K562 (cell line): ENCODE data around the gene ZNF649. TPM values are rescaled to one million over a fixed set of nuclear protein-coding genes. Genes with fewer than 3 reads are reported as not detected.

ENCODE experiments used
- ATF3 ChIP-seq, 2 experiments: fragments of 450-650 bp in 1 of 2; sonication (generic) in 1 of 2; formaldehyde crosslinking in 1 of 2; IDR thresholded peaks in 1 of 2; conservative IDR thresholded peaks in 1 of 2; 2 replicates each; pipeline versions ENCODE4 v1.6.1 to v1.8.1; 2016 to 2023; ENCODE audit warnings: mild to moderate bottlenecking in 2 of 2, moderate library complexity in 2 of 2, inconsistent platforms in 1 of 2, missing genetic modification reagents in 1 of 2
- DEAF1 ChIP-seq: fragments of 450-650 bp; formaldehyde crosslinking; IDR thresholded peaks from 2 replicates; pipeline ENCODE4 v1.4.0; 2020; ENCODE audit warnings: mild to moderate bottlenecking, moderate library complexity
- ELF2 ChIP-seq: fragments of 250-450 bp; sonication (Bioruptor Pico); IDR thresholded peaks from 2 replicates; pipeline ENCODE4 v1.5.0; 2021; ENCODE audit warnings: mild to moderate bottlenecking
- FOXJ2 ChIP-seq: fragments of 200-800 bp; sonication (Bioruptor generic); IDR thresholded peaks from 2 replicates; pipeline ENCODE4 v1.6.1; 2016; ENCODE audit warnings: missing genetic modification characterization, missing compliant biosample characterization
- GABPB2 ChIP-seq: fragments of 250-450 bp; sonication (Bioruptor Pico); conservative IDR thresholded peaks from 2 replicates; pipeline ENCODE4 v1.5.1; 2021; ENCODE audit warnings: mild to moderate bottlenecking
- MYC ChIP-seq, 2 experiments: fragments of 250-450 bp in 1 of 2; sonication (Bioruptor Pico) in 1 of 2; IDR thresholded peaks; 2 replicates each; pipeline versions ENCODE4 v1.5.1 to v1.6.1; 2012 to 2021; ENCODE audit warnings: low read depth in 2 of 2, borderline replicate concordance in 1 of 2, improper control_type of control experiment in 1 of 2, low read length in 1 of 2, mild to moderate bottlenecking in 1 of 2, moderate library complexity in 1 of 2
- OTX1 ChIP-seq: fragments of 450-650 bp; formaldehyde crosslinking; IDR thresholded peaks from 2 replicates; pipeline ENCODE4 v1.4.0; 2022; ENCODE audit warnings: mild to moderate bottlenecking
- PPARD ChIP-seq: fragments of 250-450 bp; sonication (Bioruptor Pico); IDR thresholded peaks from 2 replicates; pipeline ENCODE4 v1.8.0; 2022; ENCODE audit warnings: inconsistent platforms, mild to moderate bottlenecking, moderate library complexity
- PRDM10 ChIP-seq: fragments of 450-650 bp; IDR thresholded peaks from 2 replicates; pipeline ENCODE4 v1.6.1; 2018; ENCODE audit not compliant: partially characterized antibody
- RB1 ChIP-seq: fragments of 450-650 bp; IDR thresholded peaks from 2 replicates; pipeline ENCODE4 v1.6.1; 2017; ENCODE audit warnings: low read depth, mild to moderate bottlenecking
- TAL1 ChIP-seq: fragments of 450-650 bp; IDR thresholded peaks from 2 replicates; pipeline ENCODE4 v1.6.1; 2016; ENCODE audit warnings: mild to moderate bottlenecking
- U2AF2 ChIP-seq: fragments of 200-400 bp; formaldehyde crosslinking; optimal IDR thresholded peaks from 2 replicates; pipeline ENCODE3; 2017; ENCODE audit warnings: low read depth, mild to moderate bottlenecking, low read length
- ZBTB26 ChIP-seq: fragments of 450-650 bp; formaldehyde crosslinking; IDR thresholded peaks from 2 replicates; pipeline ENCODE4 v1.4.0; 2022; ENCODE audit warnings: missing genetic modification characterization
- ZC3H4 ChIP-seq: sonication (generic); formaldehyde crosslinking; IDR thresholded peaks from 2 replicates; pipeline ENCODE4 v1.9.0; 2021; ENCODE audit warnings: missing genetic modification reagents, borderline replicate concordance
- ZFX ChIP-seq: sonication (generic); formaldehyde crosslinking; IDR thresholded peaks from 2 replicates; pipeline ENCODE4 v1.8.0; 2022; ENCODE audit warnings: mild to moderate bottlenecking, missing genetic modification reagents, moderate library complexity
- ZNF76 ChIP-seq: fragments of 250-450 bp; sonication (Bioruptor Pico); IDR thresholded peaks from 2 replicates; pipeline ENCODE4 v1.4.0; 2020; ENCODE audit warnings: mild to moderate bottlenecking, moderate library complexity, borderline replicate concordance
- polyA plus RNA-seq, 8 experiments: library from polyadenylated mRNA; depleted of rRNA in 4 of 8; stranded (reverse) in 5 of 8; unstranded in 3 of 8; fragments of >200 nt; fragmentation: Nextera tagmentation in 2 of 8; fragmentation: Illumina TruSeq in 1 of 8; extraction: Ambion mirVana in 2 of 8; extraction: Trizol in 1 of 8; gene quantifications; 2 replicates each; pipeline versions ENCODE4 v1.2.1 to v1.2.3, GENCODE V29; 2011 to 2014; ENCODE audit warnings: inconsistent platforms in 1 of 8, missing spikeins in 1 of 8
- total RNA-seq, 7 experiments: library from RNA; depleted of rRNA in 6 of 7; stranded (reverse); fragments of >200 nt in 6 of 7; fragmentation: Illumina TruSeq in 2 of 7; extraction: Trizol in 2 of 7; gene quantifications; 2 replicates each; pipeline versions ENCODE4 v1.2.1 to v1.2.3, GENCODE V29; 2011 to 2021; ENCODE audit warnings: low replicate concordance in 1 of 7

Gene ZNF649
- total and polyA plus RNA-seq, 9 of the 15 experiments (the other 6 are each of a cell fraction or from before 2014, with no cell fraction given) = 1.4 to 14.9 (median 8.3) TPM

GRCh38 chr19:51904331-51905165 is at the start of gene ZNF649 (continued):
- TF ChIP-seq ATF3 (IDR thresholded peaks at IDR 0.05) (no peak), ATF3 (CRISPR knock-in tag; conservative IDR thresholded peaks at IDR 0.05) (no peak), OTX1 (CRISPR knock-in tag) (peak; percentile 80; the same call in 1 of the 2 replicates), TAL1 (no peak), ZNF76 (CRISPR knock-in tag) (no peak), ZC3H4 (CRISPR knock-in tag) (no peak), PRDM10 (peak; percentile 12), DEAF1 (CRISPR knock-in tag) (no peak), ZFX (CRISPR knock-in tag) (peak; percentile 86), RB1 (peak; percentile 59; the same call in 1 of the 2 replicates), U2AF2 (no peak), PPARD (CRISPR knock-in tag) (no peak), MYC (IDR thresholded peaks at IDR 0.05; ENCODE audit: low read depth, low read length) (peak; percentile 62; the same call in 1 of the 2 replicates), MYC (CRISPR knock-in tag; IDR thresholded peaks at IDR 0.05; ENCODE audit: borderline replicate concordance, low read depth) (no peak), GABPB2 (no peak), FOXJ2 (tag) (peak; percentile 72), ELF2 (CRISPR knock-in tag) (no peak), ZBTB26 (CRISPR knock-in tag) (0 out of 2 replicates have a peak, but pooled peaks have one; percentile 52)
